Ishikawa (cell line): ENCODE measurements around the gene LDLR.

Experiments
- CEBPB ChIP-seq: IDR thresholded peaks from 2 replicates; pipeline ENCODE4 v1.6.1; 2012
- EP300 ChIP-seq: IDR thresholded peaks from 2 replicates; pipeline ENCODE4 v1.6.1; 2012; ENCODE audit warnings: borderline replicate concordance
- RAD21 ChIP-seq: IDR thresholded peaks from 2 replicates; pipeline ENCODE4 v1.6.1; 2012; ENCODE audit warnings: low read depth
- TAF1 ChIP-seq: IDR thresholded peaks from 2 replicates; pipeline ENCODE4 v1.6.1; 2012; ENCODE audit warnings: low read depth, mild to moderate bottlenecking
- USF1 ChIP-seq: IDR thresholded peaks from 2 replicates; pipeline ENCODE4 v1.6.1; 2012
- YY1 ChIP-seq: IDR thresholded peaks from 2 replicates; pipeline ENCODE4 v1.6.1; 2012; ENCODE audit warnings: low read depth
- TF ChIP-seq, protein P1 (sequence below): IDR thresholded peaks from 2 replicates; pipeline ENCODE4 v1.6.1; 2012
- TF ChIP-seq, protein P2 (sequence below): IDR thresholded peaks from 2 replicates; pipeline ENCODE4 v1.6.1; 2012; ENCODE audit warnings: low read depth, mild to moderate bottlenecking

DNA sequence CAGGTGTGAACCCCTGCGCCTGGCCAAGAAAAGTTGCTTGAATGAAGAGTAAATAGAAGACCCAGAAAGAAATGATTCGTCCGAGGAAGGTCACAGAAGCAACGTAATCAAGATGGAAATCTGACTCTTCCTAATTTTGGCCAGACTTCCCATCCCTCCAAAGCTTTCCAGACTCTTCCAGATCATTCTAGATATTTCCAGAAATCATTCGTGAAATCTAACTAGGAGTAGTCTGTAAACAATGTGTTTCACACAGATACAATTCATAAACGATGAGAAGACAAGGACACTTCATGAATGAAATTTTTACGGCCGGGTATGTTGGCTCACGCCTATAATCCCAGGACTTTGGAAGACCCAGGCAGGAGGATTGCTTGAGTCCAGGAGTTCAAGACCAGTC is 9.3 kb upstream of the LDLR start:
- no peak for TF ChIP-seq USF1
- no peak for TF ChIP-seq RAD21
- no peak for TF ChIP-seq YY1
- no peak for TF ChIP-seq EP300
- TF ChIP-seq, protein P1, sequence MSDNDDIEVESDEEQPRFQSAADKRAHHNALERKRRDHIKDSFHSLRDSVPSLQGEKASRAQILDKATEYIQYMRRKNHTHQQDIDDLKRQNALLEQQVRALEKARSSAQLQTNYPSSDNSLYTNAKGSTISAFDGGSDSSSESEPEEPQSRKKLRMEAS, result no peak
- TF ChIP-seq, protein P2, sequence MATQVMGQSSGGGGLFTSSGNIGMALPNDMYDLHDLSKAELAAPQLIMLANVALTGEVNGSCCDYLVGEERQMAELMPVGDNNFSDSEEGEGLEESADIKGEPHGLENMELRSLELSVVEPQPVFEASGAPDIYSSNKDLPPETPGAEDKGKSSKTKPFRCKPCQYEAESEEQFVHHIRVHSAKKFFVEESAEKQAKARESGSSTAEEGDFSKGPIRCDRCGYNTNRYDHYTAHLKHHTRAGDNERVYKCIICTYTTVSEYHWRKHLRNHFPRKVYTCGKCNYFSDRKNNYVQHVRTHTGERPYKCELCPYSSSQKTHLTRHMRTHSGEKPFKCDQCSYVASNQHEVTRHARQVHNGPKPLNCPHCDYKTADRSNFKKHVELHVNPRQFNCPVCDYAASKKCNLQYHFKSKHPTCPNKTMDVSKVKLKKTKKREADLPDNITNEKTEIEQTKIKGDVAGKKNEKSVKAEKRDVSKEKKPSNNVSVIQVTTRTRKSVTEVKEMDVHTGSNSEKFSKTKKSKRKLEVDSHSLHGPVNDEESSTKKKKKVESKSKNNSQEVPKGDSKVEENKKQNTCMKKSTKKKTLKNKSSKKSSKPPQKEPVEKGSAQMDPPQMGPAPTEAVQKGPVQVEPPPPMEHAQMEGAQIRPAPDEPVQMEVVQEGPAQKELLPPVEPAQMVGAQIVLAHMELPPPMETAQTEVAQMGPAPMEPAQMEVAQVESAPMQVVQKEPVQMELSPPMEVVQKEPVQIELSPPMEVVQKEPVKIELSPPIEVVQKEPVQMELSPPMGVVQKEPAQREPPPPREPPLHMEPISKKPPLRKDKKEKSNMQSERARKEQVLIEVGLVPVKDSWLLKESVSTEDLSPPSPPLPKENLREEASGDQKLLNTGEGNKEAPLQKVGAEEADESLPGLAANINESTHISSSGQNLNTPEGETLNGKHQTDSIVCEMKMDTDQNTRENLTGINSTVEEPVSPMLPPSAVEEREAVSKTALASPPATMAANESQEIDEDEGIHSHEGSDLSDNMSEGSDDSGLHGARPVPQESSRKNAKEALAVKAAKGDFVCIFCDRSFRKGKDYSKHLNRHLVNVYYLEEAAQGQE, result no peak
- TF ChIP-seq CEBPB, result no peak
- no peak for TF ChIP-seq TAF1
